ENCODE results near the gene TCP11.
A peak's percentile ranks its signal among the peaks of the same experiment; 100 is the strongest.

The TCP11 gene

DNA sequence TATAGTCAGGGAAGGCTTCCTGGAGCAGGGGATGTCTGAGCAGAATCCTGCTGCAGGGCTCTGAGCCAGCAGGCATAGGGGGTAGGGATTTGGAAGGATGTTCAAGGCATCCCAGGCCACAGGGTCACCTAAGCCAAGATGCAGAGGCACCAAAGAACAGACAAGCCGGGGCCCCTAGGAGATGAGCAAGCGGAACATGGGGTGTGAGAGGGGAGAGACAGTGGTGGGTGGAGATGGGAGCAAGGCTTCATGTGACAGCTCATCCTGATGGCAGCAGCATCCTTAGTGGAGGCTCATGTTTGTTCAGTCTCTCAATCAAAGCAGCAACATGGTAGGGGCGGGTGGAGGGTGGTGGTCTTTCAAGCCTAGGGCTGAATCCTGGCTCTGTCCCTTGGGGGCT is 29.8 kb upstream of the TCP11 start:
- DNase-seq = no peak

DNA sequence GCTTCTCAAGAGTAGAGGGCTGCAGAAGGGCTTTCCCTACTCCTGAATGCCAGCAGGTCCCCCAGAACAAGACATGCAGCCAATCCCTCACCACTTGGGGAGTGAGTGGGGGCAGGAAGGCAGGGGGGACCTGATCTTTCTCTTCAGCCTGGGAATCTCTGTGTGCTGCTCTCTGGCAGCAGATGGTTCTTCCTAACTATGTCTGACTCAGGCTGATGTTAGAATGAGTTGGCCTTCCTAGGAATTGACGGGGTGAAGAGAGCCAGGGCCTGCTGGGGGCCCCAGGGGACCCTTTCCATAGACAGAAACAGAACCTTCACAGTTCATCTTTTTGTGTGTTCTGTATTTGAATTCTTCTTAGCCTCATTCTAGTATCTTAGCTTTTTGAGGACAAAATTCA is 29.0 kb upstream of the TCP11 start:
- no peak for DNase-seq

- peak; percentile 17 for DNase-seq
Observed at GRCh38 chr6:35168461-35168861, 27.3 kb upstream of the TCP11 start.

DNA sequence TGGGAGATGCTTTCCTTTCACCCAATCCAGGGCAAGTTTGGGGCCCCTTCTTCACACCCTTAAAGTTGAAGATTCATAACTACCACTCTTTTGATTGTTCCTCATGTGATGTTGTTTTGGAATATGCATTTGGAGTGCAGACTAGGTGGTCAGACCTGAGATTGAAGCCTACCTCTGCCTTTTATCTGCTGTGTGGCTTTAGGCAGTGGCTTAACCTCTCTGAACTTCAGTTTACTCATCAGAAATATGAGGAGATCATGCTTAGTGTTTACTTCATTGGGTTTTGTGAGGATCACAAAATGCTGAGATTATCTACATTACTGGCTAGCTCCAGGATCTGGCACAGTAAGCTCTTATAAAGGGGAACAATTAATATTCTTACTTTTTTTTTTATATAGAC is 26.4 kb upstream of the TCP11 start:
- no peak for DNase-seq

- DNase-seq = no peak
Observed at GRCh38 chr6:35166520-35166919, 25.4 kb upstream of the TCP11 start.

- DNase-seq = no peak
Observed at GRCh38 chr6:35166116-35166515, 25.0 kb upstream of the TCP11 start.

- DNase-seq = no peak
Observed at GRCh38 chr6:35165630-35166071, 24.5 kb upstream of the TCP11 start.

DNA sequence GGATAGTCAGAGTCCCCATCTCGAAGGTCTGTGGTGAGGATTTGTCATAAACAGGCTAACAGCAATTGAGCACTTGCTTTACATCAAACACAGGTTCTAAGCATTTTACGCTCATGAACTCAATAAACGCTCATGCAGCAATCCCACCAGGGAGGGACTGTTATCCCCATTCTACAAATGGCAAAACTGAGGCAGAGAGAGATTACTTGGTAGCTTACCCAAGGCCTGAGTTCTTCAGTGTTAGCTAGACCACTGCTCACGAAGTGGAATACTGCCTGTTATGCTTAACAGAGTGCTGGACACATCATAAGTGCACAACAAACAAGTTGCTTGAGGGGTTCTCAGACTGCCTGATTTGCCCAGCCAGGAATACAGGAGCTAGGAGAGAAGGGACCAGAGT is 23.7 kb upstream of the TCP11 start:
- DNase-seq = no peak

DNA sequence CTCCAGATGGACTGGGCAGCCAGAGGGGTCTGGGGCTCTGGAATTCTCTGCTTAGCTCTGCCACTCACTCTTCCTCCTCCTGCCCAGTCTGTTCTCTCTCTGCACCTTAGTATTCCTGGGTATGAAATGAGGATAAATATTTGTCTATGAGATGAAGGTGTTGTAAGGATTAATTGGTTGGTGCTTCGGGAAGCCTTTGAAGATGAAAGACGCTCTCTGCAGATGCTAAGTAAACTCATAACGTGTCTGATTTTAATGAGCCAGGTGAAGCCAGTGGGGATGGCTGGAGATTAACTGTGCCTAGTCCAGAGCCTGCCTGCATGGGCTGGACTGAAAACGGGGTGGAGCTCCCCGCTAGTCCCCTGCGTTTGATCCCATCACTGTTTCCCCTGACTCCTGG is 23.1 kb upstream of the TCP11 start:
- no peak for DNase-seq

- no peak for DNase-seq
Observed at GRCh38 chr6:35163836-35164235, 22.7 kb upstream of the TCP11 start.

DNA sequence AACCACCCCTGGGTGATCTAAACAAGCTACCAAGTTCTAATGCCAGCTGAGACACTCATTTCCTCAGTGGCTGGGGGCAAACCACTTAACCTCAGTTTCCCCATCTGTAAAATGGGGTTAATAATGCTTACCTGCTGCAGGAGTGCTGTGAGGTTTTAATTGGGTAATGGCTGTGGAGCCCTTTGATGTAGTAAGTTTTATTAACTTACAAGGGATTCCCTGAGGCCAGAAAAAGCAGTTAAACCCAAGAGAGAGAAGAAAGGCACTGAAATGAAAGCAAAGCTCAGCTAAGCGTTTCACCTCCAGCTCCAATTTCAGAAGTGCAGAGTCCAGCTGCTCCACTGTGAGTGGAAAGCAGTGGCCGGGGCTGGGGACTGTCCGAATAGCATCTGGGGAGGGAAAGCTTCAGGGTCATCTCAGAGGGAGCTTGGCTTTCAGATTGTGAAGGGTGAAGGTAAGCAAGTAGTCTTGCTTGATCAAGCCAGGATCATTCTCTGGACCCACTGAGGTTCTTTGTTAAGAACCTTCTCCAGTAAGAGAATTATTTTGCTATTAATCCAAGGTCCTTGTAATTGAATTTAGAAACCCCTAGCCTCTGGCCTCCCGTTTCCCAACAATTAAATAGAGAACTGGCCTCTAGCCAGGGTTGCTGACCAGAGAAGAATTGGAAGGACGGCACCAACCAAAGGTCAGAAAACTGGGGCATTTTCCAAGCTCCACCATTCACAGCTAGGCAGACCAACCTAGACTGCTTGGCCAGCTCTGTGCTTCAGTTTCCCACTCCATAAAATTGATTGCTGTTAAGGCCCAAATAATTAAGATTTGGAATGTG is 20.9 kb upstream of the TCP11 start:
- DNase-seq = no peak

GRCh38 chr6:35161266-35161665 is 20.1 kb upstream of the TCP11 start:
- DNase-seq = no peak

DNA sequence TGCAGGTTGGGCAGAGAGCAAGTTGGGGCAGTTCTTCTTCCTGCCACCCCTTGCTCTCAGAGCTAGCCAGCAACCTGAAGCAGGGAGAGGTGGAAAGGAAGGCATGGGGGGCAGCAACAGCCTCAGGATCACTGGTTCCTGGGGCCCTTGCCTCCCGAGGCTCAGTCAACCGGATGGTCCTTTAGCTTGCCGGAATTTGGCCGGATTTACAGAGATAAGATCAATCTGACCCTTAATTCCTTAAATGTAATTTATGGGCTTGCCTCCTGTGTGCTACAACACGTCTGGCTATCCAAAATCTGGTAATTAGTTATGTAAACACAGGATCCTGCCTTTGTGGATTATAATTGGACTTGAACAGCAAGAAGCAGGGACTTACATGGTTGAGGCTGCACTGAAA is 19.5 kb upstream of the TCP11 start:
- no peak for DNase-seq

GRCh38 chr6:35158520-35158919 is 17.4 kb upstream of the TCP11 start:
- DNase-seq = no peak

GRCh38 chr6:35154947-35155346 is 13.8 kb upstream of the TCP11 start:
- no peak for DNase-seq

DNA sequence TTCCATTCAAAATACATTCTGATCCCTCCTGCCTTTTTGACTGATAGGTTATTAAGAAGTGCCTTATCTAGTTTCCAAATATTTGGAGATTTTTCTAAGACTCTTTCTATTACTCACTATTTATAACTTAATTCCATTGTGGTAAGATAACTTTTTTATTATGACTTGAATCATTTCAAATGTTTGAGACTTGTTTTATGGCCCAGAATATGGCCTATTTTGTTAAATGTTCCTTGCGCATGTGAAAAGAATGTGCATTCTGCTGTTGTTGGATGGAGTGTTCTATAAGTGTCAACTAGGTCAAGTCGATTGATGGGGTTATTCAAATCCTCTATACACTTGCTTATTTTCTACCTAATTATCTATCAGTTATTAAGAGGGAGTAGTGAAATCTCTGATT is 13.1 kb upstream of the TCP11 start:
- no peak for DNase-seq

DNA sequence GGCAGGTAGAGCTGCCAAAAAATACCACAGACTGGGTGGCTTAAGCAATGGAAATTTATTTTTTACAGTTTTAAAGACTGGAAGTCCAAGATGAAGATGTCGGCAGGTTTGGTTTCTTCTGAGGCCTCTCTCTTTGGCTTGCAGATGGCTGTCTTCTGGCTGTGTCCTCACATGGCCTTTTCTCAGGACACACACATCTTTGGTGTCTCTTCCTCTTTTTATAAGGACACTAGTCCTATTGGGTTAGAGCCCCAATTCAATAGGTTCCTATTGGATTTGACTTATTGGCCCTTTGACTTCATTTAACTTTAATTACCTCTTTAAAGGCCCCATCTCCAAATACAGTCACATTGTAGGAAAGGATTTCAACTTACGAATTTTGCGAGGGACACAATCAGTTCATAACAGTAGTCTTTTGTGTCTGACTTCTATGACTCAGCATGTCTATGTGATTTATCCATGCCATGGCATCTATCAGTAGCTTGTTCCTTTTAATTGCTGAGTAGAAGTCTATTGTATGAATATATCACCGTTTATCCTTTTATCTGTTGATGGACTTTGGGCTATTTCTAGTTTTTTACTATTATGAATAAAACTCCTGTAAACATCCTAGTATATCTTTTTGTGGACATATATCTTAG is 11.0 kb upstream of the TCP11 start:
- DNase-seq = no peak

GRCh38 chr6:35151466-35151865 is 10.3 kb upstream of the TCP11 start:
- no peak for DNase-seq

DNA sequence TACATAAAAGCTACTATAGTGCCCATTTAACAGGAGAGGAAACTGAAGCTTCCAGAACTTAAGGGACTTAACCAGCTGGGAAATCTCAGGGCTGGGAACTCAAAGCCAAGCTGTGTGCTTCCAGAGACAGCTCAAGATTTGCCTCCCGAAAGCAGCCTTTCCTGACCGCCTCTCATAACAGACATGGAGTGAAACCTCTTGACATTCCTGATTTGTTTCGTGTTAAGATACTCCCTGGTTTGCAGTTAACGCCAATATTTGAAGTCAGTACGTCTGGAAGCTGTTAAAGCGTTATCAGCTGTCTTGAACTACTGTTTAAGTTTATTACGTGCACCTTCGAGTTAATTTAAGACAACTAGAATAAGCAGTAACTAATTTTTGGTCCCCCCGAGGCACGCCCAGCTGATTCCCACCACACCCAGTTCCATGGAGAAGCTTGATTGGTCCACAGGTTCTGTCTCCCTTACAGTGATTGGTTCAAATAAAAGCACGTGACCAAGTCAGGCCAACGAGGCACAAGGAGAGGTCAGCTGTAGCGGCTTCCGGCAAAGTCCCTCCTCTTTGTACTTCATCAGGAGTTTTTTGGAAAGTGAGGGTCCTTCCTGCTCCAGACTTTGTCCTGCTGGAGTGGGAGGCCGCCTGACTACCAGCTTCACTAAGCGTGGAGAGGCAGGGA is 8.9 kb upstream of the TCP11 start:
- DNase-seq = no peak

- DNase-seq = peak; percentile 50
Observed at GRCh38 chr6:35148167-35148741, 7.1 kb upstream of the TCP11 start.

GRCh38 chr6:35147486-35147885 is 6.3 kb upstream of the TCP11 start:
- no peak for DNase-seq

- no peak for DNase-seq
Observed at GRCh38 chr6:35147026-35147425, 5.9 kb upstream of the TCP11 start.

DNA sequence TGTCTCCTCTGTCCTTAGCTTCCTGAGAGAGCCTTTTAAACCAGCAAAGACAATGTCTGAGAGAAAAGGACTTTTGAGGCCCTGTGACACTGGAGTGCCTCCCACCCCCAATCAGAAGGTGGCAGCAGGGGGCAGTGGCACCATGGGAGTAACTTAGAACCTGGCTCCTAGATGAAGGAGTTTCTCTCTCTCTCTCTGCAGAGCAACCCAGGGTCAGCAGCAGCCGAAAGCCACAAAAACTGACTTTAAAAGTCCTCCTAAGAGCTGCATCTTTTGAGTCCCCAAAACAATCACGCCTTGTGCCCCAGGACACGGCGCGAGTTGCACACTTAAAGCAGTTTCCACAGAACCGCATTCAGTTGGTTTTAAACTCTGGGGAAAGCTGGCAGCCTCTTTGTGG is 5.3 kb upstream of the TCP11 start:
- DNase-seq = peak; percentile 56

DNA sequence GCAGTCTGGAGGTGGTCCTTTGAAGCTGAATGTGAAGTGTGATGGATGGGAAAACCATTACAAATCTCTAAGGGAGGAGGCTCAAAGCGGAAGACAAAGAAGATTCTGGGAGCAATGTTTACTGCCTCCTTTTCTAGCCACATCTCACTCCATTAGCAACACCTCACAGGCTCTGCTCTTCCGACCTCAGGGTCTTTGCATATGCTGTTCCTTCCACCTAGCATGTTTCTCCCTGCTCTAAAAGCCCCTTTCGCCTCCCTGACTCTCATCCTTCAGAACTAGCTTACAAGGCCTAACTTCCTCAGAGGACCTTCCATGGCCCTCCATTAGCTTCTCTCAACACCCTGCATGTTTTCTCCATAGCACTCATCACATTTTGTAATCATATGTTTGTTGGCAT is 4.6 kb upstream of the TCP11 start:
- no peak for DNase-seq
